ENCODE results near the gene CEP112.
"Not testable (repeated sequence)": the region's sequence is repeated elsewhere in the genome, so short reads cannot be mapped to it uniquely, and the experiment has no call there.

The CEP112 gene

DNA sequence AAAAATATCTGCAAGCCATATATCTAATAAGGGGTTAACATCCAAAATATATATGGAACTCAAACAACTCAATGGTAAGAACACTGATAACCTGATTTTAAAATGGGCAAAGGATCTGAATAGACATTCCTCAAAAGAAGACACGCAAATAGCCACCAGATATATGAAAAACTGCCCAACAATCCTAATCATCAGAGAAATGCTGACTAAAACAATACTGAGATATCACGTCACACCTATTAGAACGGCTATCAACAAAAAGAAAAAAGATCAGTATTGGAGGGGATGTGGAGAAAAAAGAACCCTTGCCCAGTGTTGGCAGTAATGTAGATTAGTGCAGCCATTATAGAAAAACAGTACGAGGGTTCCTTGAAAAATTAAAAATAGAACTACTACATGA is 97.2 kb downstream of the CEP112 start:
- CTCF ChIA-PET = no interaction called here

DNA sequence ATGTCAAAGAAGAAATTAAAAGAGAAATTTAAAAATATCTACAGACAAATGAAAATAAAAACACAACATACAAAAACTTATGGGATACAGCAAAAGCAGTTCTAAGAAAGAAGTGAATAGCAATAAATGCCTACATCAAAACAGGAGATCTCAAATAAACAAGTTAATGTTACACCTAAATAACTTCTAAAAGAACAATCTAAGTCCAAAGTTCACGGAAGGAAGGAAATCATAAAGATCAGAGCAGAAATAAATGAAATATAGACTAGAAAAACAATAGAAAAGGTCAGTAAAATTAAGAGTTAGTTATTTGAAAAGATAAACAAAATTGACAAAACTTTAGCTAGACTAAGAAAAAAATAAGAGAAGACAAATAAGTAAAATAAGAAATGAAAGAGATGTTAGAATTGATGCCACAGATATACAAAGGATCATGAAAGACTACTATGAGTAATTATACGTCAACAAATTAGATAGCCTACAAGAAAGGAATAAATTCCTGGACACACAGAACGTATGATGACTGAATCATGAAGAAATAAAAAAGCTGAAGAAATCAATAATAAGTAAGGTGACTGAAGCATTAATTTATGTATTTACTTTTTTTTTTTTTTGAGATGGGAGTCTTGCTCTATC is 100.4 kb downstream of the CEP112 start:
- no peak for DNase-seq (ENCODE audit: extremely low spot score)
- no peak for TF ChIP-seq BHLHE40 (IDR thresholded peaks at IDR 0.05; ENCODE audit: borderline replicate concordance)
- TF ChIP-seq, protein P1, sequence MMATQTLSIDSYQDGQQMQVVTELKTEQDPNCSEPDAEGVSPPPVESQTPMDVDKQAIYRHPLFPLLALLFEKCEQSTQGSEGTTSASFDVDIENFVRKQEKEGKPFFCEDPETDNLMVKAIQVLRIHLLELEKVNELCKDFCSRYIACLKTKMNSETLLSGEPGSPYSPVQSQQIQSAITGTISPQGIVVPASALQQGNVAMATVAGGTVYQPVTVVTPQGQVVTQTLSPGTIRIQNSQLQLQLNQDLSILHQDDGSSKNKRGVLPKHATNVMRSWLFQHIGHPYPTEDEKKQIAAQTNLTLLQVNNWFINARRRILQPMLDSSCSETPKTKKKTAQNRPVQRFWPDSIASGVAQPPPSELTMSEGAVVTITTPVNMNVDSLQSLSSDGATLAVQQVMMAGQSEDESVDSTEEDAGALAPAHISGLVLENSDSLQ (IDR thresholded peaks at IDR 0.05) = no peak
- TF ChIP-seq L3MBTL2 (conservative IDR thresholded peaks at IDR 0.05) = no peak
- TF ChIP-seq FOXK2 (IDR thresholded peaks at IDR 0.05) = no peak
- TF ChIP-seq HDGF (IDR thresholded peaks at IDR 0.05; ENCODE audit: borderline replicate concordance) = no peak
- no peak for TF ChIP-seq ARNT (IDR thresholded peaks at IDR 0.05)
- TF ChIP-seq FOXM1 (IDR thresholded peaks at IDR 0.05; ENCODE audit: borderline replicate concordance) = no peak
- no peak for TF ChIP-seq SP1 (IDR thresholded peaks at IDR 0.05)
- TF ChIP-seq NFRKB (IDR thresholded peaks at IDR 0.05) = no peak
- POLR2A ChIA-PET = no interaction called here
- CTCF ChIA-PET = no interaction called here

More for the DNA sequence above, 97.2 kb downstream of the CEP112 start:
- POLR2A ChIA-PET = no interaction called here
- TF ChIP-seq HDGF (IDR thresholded peaks at IDR 0.05; ENCODE audit: borderline replicate concordance) (no peak), BHLHE40 (IDR thresholded peaks at IDR 0.05; ENCODE audit: borderline replicate concordance) (no peak), FOXM1 (IDR thresholded peaks at IDR 0.05; ENCODE audit: borderline replicate concordance) (no peak), FOXK2 (IDR thresholded peaks at IDR 0.05) (no peak), L3MBTL2 (conservative IDR thresholded peaks at IDR 0.05) (no peak), NFRKB (IDR thresholded peaks at IDR 0.05) (no peak), TARDBP (IDR thresholded peaks at IDR 0.05) (no peak), LEF1 (IDR thresholded peaks at IDR 0.05; ENCODE audit: borderline replicate concordance) (no peak), ELF4 (IDR thresholded peaks at IDR 0.05) (no peak)
- no peak for DNase-seq (ENCODE audit: extremely low spot score)

DNA sequence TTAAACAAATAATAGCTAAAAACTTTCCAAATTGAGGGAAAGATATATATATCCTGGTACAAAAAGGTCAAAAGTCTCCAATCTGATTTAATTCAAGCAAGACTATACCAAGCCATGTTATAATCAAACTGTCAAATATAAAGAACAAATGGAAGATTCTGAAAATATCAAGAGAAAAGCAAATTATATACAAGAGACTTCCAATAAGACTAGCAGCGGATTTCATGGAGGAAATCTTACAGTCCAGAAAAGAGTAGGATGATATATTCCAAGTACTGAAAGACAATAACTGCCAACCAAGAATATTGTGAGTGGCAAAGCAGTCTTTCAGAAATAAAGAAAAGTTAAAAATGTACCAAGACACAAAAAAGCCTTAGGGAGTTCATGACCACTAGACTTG is 102.2 kb downstream of the CEP112 start:
- POLR2A ChIA-PET = no interaction called here
- DNase-seq (ENCODE audit: extremely low spot score) = no peak
- TF ChIP-seq FOXK2 (IDR thresholded peaks at IDR 0.05) = no peak
- TF ChIP-seq FOXA1 (IDR thresholded peaks at IDR 0.05) = no peak
- TF ChIP-seq BHLHE40 (IDR thresholded peaks at IDR 0.05; ENCODE audit: borderline replicate concordance) = no peak
- TF ChIP-seq SUZ12 (IDR thresholded peaks at IDR 0.05) = no peak
- no peak for TF ChIP-seq CTBP1 (IDR thresholded peaks at IDR 0.05; ENCODE audit: borderline replicate concordance)
- CTCF ChIA-PET = no interaction called here

DNA sequence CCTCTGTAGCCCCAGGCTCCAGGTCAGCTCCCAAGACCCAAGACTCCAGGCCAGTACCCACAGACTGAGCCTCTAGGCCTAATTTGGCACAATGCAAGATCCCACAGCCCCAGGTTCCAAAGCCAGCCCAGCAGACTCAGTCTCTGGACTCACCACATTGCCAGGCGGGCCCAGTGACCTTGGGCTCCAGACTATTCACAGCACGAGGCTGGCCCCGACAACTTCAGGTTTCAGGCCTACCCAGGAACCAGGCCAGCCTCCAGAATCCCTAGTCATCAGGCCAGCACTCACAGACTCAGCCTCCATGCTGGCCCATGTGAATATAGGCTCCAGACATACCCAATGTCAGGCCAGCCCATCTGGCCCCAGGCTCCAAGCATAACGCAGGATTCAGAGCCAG is 103.8 kb downstream of the CEP112 start:
- CTCF ChIA-PET = no interaction called here
- no peak for DNase-seq (ENCODE audit: extremely low spot score)
- TF ChIP-seq LEF1 (IDR thresholded peaks at IDR 0.05; ENCODE audit: borderline replicate concordance) (no peak), ELF4 (IDR thresholded peaks at IDR 0.05) (no peak), SUZ12 (IDR thresholded peaks at IDR 0.05) (no peak), ZNF384 (IDR thresholded peaks at IDR 0.05) (no peak), HDGF (IDR thresholded peaks at IDR 0.05; ENCODE audit: borderline replicate concordance) (no peak), NFRKB (IDR thresholded peaks at IDR 0.05) (no peak), BHLHE40 (IDR thresholded peaks at IDR 0.05; ENCODE audit: borderline replicate concordance) (no peak), TARDBP (IDR thresholded peaks at IDR 0.05) (no peak), CTBP1 (IDR thresholded peaks at IDR 0.05; ENCODE audit: borderline replicate concordance) (no peak), SP1 (IDR thresholded peaks at IDR 0.05) (no peak), ARNT (IDR thresholded peaks at IDR 0.05) (no peak), FOXK2 (IDR thresholded peaks at IDR 0.05) (no peak), FOXA1 (IDR thresholded peaks at IDR 0.05) (no peak), FOXM1 (IDR thresholded peaks at IDR 0.05; ENCODE audit: borderline replicate concordance) (no peak), L3MBTL2 (conservative IDR thresholded peaks at IDR 0.05) (no peak)
- TF ChIP-seq, protein P1 (IDR thresholded peaks at IDR 0.05) = no peak
- POLR2A ChIA-PET = no interaction called here

DNA sequence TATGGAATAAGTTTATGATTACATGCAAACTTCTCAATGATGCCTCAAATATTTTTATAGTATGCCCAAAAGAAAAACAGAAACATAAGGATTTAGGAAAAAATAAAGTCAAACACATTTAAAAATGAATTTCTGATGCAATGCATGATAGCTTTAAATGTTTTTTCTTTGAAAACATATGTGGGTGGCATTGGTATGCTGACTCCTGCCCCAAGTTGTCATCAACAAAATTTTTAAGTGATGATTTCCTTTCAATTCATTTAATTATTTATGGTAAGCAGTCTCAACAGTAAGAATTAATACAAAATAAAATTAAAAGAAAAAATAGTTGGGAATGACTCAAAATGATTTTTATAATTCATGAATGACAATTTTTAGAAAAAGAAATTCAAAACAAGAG is 104.9 kb downstream of the CEP112 start:
- no peak for DNase-seq (ENCODE audit: extremely low spot score)
- ChIA-PET CTCF (no interaction called here), POLR2A (no interaction called here)

DNA sequence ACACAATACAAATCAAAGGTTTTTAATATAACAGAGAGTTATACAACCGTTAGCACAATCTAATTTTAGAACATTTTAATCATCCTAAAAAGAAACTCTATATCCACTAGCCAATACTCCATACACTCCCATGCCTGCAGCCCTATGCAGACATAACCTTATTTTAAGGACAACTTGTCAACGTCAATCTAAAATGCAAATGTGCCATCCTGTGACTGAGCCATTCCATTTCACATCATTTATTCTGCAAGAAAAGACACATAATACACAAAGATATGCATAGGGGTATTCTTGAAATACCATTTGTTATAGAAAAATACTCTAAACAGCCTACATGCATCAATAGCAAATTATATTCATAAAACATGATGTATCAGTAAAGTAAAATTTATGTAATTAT is 106.7 kb downstream of the CEP112 start:
- POLR2A ChIA-PET = no interaction called here
- no peak for DNase-seq (ENCODE audit: extremely low spot score)
- CTCF ChIA-PET = no interaction called here
- TF ChIP-seq SP1 (IDR thresholded peaks at IDR 0.05) (no peak), SUZ12 (IDR thresholded peaks at IDR 0.05) (no peak), L3MBTL2 (conservative IDR thresholded peaks at IDR 0.05) (no peak), TARDBP (IDR thresholded peaks at IDR 0.05) (no peak), HDGF (IDR thresholded peaks at IDR 0.05; ENCODE audit: borderline replicate concordance) (no peak)

More for the DNA sequence above, 104.9 kb downstream of the CEP112 start:
- TF ChIP-seq HDGF (IDR thresholded peaks at IDR 0.05; ENCODE audit: borderline replicate concordance) (no peak), ZNF384 (IDR thresholded peaks at IDR 0.05) (no peak), SUZ12 (IDR thresholded peaks at IDR 0.05) (no peak), SP1 (IDR thresholded peaks at IDR 0.05) (no peak), BHLHE40 (IDR thresholded peaks at IDR 0.05; ENCODE audit: borderline replicate concordance) (no peak), L3MBTL2 (conservative IDR thresholded peaks at IDR 0.05) (no peak), FOXM1 (IDR thresholded peaks at IDR 0.05; ENCODE audit: borderline replicate concordance) (no peak), TARDBP (IDR thresholded peaks at IDR 0.05) (no peak), NFRKB (IDR thresholded peaks at IDR 0.05) (no peak), ELF4 (IDR thresholded peaks at IDR 0.05) (no peak)

DNA sequence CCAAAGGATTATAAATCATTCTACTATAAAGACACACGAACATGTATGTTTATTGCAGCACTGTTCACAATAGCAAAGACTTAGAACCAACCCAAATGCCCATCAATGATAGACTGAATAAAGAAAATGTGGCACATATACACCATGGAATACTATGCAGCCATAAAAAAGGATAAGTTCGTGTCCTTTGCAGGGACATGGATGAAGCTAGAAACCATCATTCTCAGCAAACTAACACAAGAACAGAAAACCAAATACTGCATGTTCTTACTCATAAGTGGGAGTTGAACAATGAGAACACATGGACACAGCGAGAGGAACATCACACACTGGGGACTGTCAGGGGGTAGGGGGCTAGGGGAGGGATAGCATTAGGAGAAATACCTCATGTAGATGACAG is 111.3 kb downstream of the CEP112 start:
- POLR2A ChIA-PET; DNase-seq (ENCODE audit: extremely low spot score); CTCF ChIA-PET: not testable (repeated sequence)

All from HEK293T (cell line).